NCI-H2029 (cell line): Measurements from ENCODE around the gene CPVL.
A peak's percentile ranks its signal among the peaks of the same experiment; 100 is the strongest.

Experiments
- DNase-seq: peaks from one replicate; lab custom pipeline; 2025; lab: John Stamatoyannopoulos, UW

Gene CPVL

DNA sequence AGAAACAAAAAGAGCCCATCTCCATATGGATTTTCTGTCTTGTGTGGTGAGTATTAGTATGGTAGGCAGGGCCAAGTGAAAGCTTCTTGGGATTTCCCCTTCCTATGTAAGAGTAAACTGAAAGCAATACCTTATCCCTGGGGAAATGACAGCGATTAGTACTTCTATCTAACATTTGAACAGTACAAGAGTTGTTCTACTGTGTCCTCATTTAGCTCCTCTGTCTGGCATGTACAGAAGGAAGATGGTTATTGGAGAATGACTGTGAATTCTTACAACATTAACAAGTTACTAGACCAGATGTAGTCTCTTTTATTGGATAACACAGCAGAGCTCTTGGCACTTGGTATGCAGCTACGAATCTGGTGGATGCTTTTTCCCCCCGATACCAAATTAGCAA lies 170.3 kb downstream of the CPVL start:
- no peak for DNase-seq

DNA sequence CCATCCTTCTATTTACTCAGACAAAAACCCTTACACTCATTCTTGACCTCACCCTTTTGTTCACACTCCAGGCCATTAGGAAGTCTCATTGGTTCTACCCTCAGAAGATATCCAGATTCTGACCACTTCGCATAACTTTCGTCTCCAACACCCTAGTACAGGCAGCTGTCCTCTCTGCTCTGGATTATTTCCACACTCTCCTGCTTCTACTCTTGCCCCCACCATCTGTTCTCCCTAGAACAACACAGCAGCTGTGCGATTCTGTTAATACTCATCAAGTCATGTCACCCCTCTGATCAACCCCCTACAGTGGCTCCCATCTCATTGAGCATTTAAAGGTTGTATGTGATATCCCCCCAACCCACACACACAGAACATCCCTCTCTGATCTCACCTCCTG lies 172.7 kb downstream of the CPVL start:
- no peak for DNase-seq

DNA sequence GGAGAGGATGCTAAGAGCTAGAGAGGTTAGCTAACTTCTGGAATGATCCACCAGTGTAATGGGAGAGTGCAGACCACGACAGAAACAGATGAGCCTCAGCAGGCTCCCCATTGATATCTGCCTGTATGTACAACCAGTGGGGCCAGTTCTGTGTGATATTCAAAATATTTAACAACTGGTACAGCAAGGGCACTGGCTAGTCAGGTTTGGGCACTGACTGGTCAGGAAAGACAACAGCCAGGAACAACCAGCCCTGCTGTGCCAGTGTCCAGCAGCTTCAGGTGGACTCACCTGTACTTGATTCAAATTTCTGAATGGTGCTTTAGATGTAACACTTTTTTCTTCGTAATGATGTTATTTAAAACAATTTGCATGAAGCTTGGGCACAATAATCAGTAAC lies 182.3 kb downstream of the CPVL start:
- DNase-seq = no peak

DNA sequence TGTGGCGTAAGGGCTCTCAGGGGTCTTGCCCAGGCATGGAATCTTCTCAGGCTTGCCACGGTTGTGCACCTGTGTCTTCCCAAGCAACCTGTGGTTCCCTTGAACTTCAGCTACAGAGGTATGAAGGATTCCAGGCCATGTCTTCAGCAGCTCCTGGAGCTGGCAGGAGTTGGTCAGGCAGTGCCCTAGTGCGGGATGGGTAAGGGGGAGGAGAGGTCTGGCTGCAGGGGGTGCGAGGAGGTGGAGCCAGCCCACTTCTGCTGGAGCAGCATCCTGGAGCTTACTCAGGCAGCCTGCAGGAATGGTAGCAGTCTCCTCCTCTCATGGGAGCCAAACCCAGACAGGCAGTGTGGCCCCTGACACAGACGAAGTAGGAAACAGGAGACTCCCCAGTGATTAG lies 184.4 kb downstream of the CPVL start:
- no peak for DNase-seq

DNA sequence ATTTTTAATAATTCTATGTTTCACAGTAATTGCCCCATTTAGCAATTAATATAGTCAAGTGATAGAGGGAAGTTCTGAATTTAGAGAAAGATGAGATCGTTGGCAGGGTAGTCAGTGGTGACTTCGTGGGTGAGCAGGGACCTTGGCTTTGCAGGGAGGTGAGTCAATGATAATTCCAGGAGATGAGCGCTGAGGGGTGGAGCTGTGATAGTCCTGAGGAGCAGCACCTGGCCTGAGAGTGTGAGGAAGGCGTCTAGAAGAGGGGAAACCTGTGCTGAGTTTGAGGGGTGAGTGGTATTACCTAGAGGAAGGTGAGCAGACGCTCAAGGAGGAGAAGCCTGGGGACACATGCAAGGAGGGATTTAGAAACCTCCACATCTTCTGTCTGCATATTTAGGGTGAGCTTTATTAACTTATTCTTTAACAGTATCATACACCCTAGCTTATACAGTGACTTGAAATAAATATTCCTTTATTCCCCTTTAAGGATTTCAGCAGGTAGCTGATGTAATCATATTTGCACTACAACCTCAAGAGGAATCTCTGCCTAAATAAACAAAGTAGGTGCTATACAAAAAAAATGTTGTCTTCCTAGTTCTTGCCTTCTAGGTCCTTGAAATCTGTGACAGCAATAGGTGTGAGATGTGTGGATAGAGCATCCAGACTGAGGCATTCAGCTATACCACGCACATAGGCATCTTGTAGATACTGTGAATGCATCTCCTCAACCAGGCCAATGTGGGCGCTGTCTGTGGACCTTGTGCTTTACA lies 186.1 kb downstream of the CPVL start:
- DNase-seq = peak; percentile 67

DNA sequence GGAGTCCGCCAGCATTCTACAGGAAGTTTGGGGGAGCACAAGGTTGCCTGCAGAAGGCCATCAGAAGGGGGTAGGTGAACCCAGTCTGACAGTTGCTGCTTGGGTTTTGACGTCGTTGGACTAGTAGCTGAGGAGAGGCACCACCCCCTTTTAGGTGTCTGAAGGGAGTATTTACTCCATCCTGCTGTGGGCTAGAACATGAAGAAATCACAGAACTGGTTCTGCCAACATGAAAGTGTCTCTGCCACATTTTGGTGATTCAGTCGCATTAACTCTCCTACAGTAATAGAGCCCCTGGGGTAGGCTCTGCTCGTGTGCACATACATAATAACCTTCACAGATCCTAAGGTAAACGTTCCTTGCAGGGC lies 187.4 kb downstream of the CPVL start:
- DNase-seq = no peak

DNA sequence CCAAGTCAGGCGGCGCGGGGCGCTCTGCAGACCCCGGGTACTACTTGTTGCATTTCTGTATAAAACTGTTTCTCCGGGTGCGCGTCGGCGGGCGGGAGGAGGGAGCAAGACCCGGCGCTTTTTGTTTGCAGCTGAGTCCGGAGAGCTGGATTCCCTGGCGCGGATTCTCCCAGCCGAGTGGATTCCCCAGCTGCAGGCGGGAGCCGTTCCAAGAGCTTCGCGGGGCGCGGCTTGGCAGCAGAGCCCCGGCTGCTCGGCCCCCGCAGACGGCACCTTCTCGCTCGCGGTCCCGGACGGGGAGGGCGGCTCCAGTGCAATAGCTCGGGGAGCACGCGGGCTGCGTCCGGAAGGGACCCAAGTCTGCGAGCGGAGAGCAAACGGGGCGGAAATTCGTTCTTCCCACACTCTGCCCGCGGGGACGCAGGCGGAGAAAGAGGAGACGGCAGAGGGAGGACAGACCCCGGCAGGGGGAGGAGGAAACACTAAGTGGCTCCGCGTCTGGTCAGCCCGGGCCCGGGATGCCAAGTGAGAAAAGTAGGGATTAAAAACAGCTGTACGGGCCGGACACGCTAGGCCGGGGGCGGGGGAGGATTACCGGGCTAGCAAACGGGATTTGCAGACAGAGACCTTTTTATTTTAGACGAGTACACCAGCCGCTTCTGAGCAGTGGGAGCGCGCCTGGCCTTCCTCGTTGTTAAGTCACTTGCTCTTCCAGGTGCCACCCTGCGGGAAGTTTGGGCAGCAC lies 187.9 kb downstream of the CPVL start, which contains the start of gene TRIL:
TSS of gene TRIL (minus strand) at position 96 of the 745 bp plus-strand sequence. CDS start 284 bp downstream, outside the sequence.
- peak; percentile 6 for DNase-seq

DNA sequence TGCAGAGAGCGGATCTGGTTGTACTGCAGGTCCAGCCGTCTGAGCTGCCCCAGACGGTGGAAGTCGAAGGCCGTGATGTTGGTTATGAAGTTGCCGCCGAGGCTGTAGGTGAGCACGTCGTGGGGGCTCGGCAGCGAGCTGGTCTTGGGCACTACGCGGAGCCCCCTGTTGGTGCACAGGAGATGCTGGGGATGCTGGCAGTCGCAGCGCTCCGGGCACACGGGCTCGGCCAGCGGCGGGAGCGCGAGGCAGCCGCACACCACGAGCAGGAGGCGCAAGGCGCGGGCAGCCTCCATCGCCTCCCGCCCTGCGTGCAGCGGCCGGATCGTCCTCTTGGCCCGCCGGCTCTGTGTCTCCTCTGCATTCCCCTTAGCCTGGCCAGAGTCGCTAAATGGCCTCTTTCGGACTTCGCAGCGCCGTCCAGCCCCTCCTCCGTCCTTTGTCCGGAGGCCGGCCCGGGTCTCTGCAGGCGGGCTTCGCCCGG lies 188.5 kb downstream of the CPVL start:
- no peak for DNase-seq

DNA sequence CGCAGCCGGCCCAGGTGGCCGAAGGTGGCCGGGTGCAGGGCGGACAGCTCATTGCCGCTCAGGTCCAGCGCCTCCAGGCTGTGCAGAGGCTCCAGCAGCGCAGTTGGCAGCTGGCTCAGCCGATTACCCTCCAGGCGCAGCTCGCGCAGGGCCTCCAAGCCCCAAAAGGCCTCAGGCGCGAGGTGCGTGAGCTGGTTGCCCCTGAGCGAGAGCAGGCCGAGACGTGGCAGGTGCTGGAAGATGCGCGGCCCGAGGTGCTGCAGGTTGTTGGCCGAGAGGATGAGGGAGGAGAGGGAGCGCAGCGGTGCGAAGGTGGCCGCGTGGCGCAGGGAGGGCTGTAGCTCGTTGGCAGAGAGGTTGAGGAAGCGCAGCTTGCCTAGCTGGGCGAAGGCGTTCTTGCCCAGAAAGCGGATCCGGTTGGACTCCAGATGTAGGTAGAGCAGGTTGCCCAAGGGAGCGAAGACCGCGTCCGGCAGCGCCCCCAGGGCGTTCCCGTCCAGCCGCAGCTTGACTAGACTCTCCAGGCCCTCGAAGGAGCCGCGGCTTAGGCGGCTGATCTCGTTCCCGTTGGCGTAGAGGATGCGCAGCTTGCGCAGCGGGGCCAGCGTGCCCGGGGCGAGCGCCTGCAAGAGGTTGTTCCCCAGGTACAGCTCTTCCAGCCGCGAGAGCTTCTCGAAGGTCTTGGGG lies 189.1 kb downstream of the CPVL start:
- peak; percentile 25 for DNase-seq

DNA sequence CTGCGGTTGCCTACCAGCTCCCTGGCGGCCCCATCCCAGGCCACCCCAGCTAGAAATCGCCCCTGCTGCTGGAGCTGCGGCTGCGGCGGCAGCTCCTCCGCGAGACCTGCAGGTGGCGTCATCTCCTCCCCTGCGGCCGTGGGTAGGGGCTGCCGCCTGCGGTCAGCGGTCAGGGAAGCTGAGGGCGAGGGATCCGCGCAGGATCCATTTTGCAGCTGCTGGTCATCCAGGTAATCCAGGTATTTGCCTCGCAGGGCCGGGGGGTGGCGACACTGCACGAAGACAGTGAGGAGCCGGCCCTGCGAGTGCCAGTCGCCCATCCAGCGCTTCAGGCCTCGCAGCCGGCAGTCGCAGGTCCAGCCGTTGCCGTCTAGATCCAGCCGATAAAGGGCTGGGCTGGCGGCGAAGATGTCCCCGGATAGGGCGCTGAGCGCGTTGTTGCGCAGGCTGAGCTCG lies 189.7 kb downstream of the CPVL start:
- peak; percentile 62 for DNase-seq

DNA sequence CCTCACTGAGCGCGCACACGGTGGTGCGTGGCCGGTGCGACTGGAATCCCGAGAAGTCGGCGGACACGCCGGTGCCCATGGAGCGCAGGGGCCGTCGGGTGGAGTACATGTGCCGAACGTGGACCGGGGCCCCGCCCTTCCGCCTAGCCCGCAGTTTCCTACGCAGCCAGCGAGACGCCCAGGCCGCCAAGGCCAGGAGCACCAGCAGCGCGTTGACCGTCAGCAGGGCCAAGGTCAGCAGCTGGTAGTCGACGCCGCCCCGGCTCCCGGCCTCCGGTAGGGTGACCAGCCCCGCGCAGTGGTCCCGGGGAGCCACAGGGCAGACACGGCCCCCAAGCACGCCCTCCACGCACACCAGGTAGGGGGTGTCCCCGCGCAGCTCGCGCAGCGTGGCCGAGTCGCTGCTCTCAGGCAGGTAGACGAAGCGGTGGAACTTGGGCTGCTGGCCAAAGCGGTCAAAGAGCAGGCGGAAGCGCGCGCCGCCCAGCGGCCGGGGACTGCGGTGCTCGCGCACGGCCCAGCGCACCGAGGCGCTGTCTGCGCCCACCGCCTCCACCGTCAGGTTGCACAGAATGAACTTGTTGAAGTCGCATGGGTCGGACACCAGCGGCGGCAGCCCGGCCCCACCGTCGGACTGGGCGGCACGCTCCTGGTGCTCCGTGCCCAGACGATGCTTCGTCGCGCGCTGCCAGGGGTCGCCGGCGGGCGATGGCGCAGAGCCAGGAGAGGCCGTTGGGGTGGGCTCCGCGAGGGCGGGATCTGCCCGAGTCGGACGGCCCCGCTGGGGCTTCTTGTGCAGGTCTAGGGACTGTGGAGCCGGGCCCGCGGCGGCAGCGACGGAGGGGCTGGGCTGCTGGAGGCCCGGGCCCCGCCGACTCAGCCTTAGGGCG lies 190.4 kb downstream of the CPVL start:
- peak; percentile 69 for DNase-seq

DNA sequence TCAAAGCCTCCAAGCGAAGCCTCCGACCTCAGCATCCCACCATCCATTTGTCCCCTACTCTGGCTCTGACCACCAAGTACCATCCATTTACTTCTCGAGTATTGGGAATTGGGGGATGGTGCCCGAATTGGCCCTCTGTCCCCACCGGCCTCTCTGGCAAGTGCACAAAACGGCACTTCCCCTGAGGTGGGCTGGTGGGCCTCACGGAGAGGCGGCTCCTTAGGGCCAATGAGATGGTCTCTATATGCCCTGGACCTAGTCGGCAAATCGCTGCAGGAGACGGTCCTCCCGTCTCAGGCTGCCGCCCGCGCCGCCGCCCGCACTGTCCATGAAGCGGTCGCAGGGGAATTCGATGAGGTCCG lies 191.0 kb downstream of the CPVL start:
- no peak for DNase-seq

DNA sequence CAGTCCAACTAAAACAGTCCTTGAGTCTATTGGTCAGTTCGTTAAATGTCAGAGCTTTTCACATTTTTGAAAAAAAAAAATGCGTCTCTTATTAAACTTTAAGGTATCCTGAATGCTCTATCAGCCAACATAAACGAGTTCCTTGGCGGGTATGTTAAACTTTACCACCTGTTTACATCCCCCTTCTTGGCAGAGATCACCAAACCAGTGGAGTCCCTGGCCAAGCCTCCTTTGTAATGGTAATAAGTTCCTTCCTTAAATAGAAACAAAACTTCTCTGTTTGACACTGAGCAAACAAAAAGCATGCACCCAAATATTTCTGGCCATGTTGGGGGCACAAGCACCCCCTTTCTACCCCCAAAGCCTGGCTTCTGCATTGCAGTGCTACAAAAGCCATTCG lies 191.4 kb downstream of the CPVL start:
- DNase-seq = no peak

DNA sequence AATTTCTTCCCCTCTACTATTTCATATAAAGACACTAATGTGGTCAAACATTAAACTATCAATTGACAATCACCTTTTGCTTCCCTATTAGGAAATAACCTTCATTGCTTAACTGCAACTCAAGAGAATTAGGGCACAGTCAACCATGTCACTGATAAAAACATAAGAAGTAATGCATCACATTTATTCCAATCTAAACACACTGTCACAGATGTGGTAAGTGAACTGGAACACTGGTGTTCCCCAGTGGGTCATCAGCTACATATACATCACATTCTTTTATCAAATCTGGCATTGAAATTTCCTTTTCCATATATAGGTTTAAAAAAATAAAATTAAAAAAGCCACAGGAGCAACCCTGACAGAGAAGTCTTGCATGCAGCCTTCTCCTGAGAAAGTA lies 191.9 kb downstream of the CPVL start:
- DNase-seq = no peak

DNA sequence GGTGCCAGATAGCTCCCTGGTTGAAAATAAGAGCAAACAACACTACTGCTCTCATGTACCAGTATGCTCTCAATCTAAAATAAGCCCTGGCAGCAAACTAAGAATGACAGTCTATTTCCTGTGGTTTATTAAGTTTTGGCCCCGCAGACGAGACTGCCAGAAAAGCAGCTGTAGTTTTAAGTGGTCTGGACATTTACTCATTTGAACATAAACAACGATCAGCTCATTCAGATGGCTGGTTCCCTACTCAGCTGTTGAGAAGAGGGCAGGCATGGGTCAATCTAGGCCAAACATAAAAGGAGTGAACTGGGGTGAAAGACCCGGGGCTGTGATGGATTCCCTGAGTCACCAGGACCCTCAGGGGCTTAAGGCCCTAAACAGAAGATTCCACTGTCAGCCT lies 192.7 kb downstream of the CPVL start:
- DNase-seq = no peak
